Retinal pigment epithelial cell (primary cell): ENCODE results near the gene NMNAT1.
"Not testable (repeated sequence)": the region's sequence is repeated elsewhere in the genome, so short reads cannot be mapped to it uniquely, and the experiment has no call there.

Experiments used
- DNase-seq: peaks from one replicate; pipeline ENCODE4 v3.0.0-alpha.2; 2010; ENCODE audit warnings: low read depth
- H3K4me3 ChIP-seq: 2 replicates; pipeline ENCODE4 v1.5.1; 2011; ENCODE audit warnings: mild to moderate bottlenecking, low read length, control low read depth, moderate library complexity
- CTCF ChIP-seq: conservative IDR thresholded peaks from 2 replicates; pipeline ENCODE4 v1.5.1; 2011; ENCODE audit warnings: low read depth, low read length, control low read depth, inconsistent platforms

NMNAT1 gene

DNA sequence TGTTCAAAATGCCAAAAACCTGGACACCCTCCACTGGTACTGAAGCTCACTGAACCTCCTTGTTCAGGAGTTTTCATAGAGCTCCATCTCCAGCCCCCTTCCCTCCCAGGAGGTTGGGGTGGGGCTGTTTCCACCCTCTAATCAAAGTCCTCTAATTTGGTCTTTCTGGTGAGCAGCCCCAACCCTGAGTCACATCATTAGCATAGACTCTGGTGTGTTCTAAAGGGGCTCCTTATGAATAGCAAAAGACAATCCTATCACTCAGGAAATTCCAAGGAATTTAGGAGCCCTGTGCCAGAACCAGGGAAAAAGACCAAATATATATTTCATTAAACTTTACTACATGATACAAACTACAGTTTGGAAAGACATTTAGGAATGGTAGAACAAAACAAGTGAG lies 76.3 kb downstream of the NMNAT1 start:
- no peak for DNase-seq
- no peak overlapping the region for H3K4me3 ChIP-seq
- no peak for TF ChIP-seq CTCF

GRCh38 chr1:10020086-10020485 lies 76.8 kb downstream of the NMNAT1 start:
- no peak for DNase-seq
- H3K4me3 ChIP-seq = no peak overlapping the region
- TF ChIP-seq CTCF = no peak

- H3K4me3 ChIP-seq, DNase-seq: not testable (repeated sequence)
Measured at GRCh38 chr1:10020678-10021077, 77.4 kb downstream of the NMNAT1 start.

DNA sequence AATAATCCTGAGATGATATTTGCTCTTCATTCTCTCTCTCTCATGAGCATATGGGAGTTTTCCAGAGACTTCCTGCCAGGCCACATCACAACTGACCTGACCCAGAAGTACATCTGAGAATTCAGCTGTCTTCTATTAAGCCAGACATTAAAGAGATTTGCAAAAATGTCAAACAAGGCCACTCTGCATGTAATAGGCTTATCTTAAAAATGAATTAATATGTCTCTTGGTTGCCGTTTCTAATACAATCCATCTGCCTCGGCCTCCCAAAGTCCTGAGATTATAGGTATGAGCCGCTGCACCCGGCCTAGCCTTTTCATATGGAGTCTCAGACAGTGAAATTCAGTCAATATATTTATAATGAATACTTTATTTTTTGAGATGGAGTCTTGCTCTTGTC lies 78.7 kb downstream of the NMNAT1 start:
- H3K4me3 ChIP-seq, DNase-seq: not testable (repeated sequence)

GRCh38 chr1:10022656-10023055 lies 79.4 kb downstream of the NMNAT1 start:
- no peak for TF ChIP-seq CTCF
- no peak overlapping the region for H3K4me3 ChIP-seq
- DNase-seq = no peak

DNA sequence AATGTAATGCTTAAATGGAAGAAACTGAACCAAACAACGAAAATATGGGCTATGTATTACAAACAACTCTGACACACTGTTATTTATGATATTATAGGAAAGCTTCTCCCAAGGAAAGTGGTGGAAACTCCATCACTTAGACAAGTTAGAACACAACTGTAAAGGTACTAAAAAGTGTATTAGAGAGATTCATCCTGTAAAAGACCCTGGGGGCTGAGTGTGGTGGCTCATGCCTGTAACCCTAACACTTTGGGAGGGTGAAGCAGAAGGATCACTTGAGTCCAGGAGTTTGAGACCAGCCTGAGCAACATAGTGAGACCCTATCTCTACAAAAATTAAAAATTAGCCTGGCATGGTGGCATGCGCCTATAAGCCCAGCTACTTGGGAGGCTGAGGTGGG lies 82.1 kb downstream of the NMNAT1 start:
- no peak for DNase-seq
- TF ChIP-seq CTCF = no peak
- no peak overlapping the region for H3K4me3 ChIP-seq

GRCh38 chr1:10027027-10027426 lies 83.8 kb downstream of the NMNAT1 start:
- DNase-seq = no peak
- no peak overlapping the region for H3K4me3 ChIP-seq
- no peak for TF ChIP-seq CTCF

- not testable (repeated sequence) for DNase-seq, H3K4me3 ChIP-seq
Measured at GRCh38 chr1:10028956-10029500, 85.8 kb downstream of the NMNAT1 start.

- TF ChIP-seq CTCF = no peak
- H3K4me3 ChIP-seq = peak overlapping the region; percentile 2
- peak; percentile 83 for DNase-seq
Measured at GRCh38 chr1:10031461-10031860, 88.2 kb downstream of the NMNAT1 start.
